Neural progenitor cell (in vitro differentiated cells): Measurements from ENCODE around the gene PPA2.

Experiments used
- EZH2 ChIP-seq: fragments of 200-600 bp; sonication (generic); IDR thresholded peaks from 2 replicates; pipeline ENCODE4 v1.6.1; 2017; ENCODE audit warnings: antibody characterized with exemption, mild to moderate bottlenecking, moderate library complexity
- EZH2phosphoT487 ChIP-seq: fragments of 200-600 bp; sonication (generic); IDR thresholded peaks from 2 replicates; pipeline ENCODE4 v1.6.1; 2017; ENCODE audit warnings: antibody characterized with exemption
- TF ChIP-seq, protein P1 (sequence below): fragments of 200-600 bp; sonication (generic); IDR thresholded peaks from 2 replicates; pipeline ENCODE4 v1.5.1; 2017; ENCODE audit warnings: antibody characterized with exemption, mild to moderate bottlenecking

DNA sequence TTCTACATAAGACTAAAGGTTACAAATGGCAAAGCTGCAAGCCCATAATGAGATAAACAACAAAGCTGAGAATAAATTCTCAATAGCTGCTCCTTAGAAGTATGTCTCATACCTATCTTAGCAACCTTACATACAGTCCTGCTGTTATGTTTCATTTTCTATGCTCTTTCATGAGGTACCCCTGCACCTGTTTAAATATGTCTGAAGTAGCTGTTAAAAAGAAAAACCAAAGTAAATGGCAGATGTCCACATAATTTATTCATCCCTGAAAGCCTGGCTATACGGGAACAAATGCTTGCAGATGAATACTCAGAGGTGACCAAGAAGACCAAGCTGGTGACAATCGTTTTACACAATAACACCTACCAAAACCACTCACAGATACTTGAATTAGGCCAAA, 22.5 kb downstream of the PPA2 start:
- TF ChIP-seq, protein P1, sequence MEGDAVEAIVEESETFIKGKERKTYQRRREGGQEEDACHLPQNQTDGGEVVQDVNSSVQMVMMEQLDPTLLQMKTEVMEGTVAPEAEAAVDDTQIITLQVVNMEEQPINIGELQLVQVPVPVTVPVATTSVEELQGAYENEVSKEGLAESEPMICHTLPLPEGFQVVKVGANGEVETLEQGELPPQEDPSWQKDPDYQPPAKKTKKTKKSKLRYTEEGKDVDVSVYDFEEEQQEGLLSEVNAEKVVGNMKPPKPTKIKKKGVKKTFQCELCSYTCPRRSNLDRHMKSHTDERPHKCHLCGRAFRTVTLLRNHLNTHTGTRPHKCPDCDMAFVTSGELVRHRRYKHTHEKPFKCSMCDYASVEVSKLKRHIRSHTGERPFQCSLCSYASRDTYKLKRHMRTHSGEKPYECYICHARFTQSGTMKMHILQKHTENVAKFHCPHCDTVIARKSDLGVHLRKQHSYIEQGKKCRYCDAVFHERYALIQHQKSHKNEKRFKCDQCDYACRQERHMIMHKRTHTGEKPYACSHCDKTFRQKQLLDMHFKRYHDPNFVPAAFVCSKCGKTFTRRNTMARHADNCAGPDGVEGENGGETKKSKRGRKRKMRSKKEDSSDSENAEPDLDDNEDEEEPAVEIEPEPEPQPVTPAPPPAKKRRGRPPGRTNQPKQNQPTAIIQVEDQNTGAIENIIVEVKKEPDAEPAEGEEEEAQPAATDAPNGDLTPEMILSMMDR: no peak
- TF ChIP-seq EZH2: no peak
- TF ChIP-seq EZH2phosphoT487: no peak
